Astrocyte (in vitro differentiated cells and primary cell): ENCODE results near the gene L1CAM. TPM values are rescaled to one million over a fixed set of nuclear protein-coding genes. Genes with fewer than 3 reads are reported as not detected.

Experiments
- DNase-seq: peaks from one replicate; pipeline ENCODE4 v3.0.0-alpha.2; 2010; ENCODE audit warnings: low read depth
- FAIRE-seq: peaks from 2 replicates; lab custom pipeline; 2011; peaks lifted over from hg19 to GRCh38; lab: Jason Lieb, UNC
- H2AFZ ChIP-seq: 2 replicates; pipeline ENCODE4 v1.6.0; 2012; ENCODE audit warnings: low read depth, low read length, inconsistent platforms
- H3K27ac ChIP-seq: 2 replicates; pipeline ENCODE4 v1.5.1; 2011; ENCODE audit warnings: low read depth, low read length, inconsistent platforms
- H3K27me3 ChIP-seq: 2 replicates; pipeline ENCODE4 v1.6.0; 2011; ENCODE audit warnings: low read length, inconsistent platforms; ENCODE audit not compliant: insufficient read depth
- H3K36me3 ChIP-seq: 2 replicates; pipeline ENCODE4 v1.5.1; 2011; ENCODE audit warnings: low read length, inconsistent platforms; ENCODE audit not compliant: insufficient read depth
- H3K4me1 ChIP-seq: 2 replicates; pipeline ENCODE4 v1.5.1; 2011; ENCODE audit warnings: low read length, inconsistent platforms; ENCODE audit not compliant: insufficient read depth
- H3K4me2 ChIP-seq: 2 replicates; pipeline ENCODE4 v1.6.0; 2012; ENCODE audit warnings: low read length, inconsistent platforms
- H3K4me3 ChIP-seq: 2 replicates; pipeline ENCODE4 v1.5.1; 2011; ENCODE audit warnings: low read depth, mild to moderate bottlenecking, low read length, inconsistent platforms; ENCODE audit not compliant: insufficient read depth
- H3K79me2 ChIP-seq: 2 replicates; pipeline ENCODE4 v1.6.0; 2012; ENCODE audit warnings: mild to moderate bottlenecking, low read length, inconsistent platforms; ENCODE audit not compliant: insufficient read depth
- H3K9ac ChIP-seq: 2 replicates; pipeline ENCODE4 v1.6.0; 2012; ENCODE audit warnings: mild to moderate bottlenecking, low read length, inconsistent platforms
- H3K9me3 ChIP-seq: 2 replicates; pipeline ENCODE4 v1.5.1; 2012; ENCODE audit warnings: low read depth, mild to moderate bottlenecking, low read length, inconsistent platforms; ENCODE audit not compliant: insufficient read depth
- H4K20me1 ChIP-seq: 2 replicates; pipeline ENCODE4 v1.6.0; 2012; ENCODE audit warnings: low read length, inconsistent platforms; ENCODE audit not compliant: insufficient read depth
- H3K27ac Mint-ChIP-seq: one replicate; pipeline ENCODE4 v1.8.0; 2021; ENCODE audit warnings: mild to moderate bottlenecking, mixed read lengths; ENCODE audit not compliant: unreplicated experiment
- H3K27me3 Mint-ChIP-seq: one replicate; pipeline ENCODE4 v1.8.0; 2021; ENCODE audit warnings: low read depth, mixed read lengths; ENCODE audit not compliant: unreplicated experiment
- H3K36me3 Mint-ChIP-seq: one replicate; pipeline ENCODE4 v1.8.0; 2021; ENCODE audit warnings: low read depth, mixed read lengths; ENCODE audit not compliant: unreplicated experiment
- H3K4me1 Mint-ChIP-seq: one replicate; pipeline ENCODE4 v1.8.0; 2021; ENCODE audit warnings: low read depth, mixed read lengths; ENCODE audit not compliant: unreplicated experiment
- H3K4me3 Mint-ChIP-seq: one replicate; pipeline ENCODE4 v1.8.0; 2021; ENCODE audit warnings: mild to moderate bottlenecking, moderate library complexity, mixed read lengths; ENCODE audit not compliant: unreplicated experiment
- H3K9me3 Mint-ChIP-seq: one replicate; pipeline ENCODE4 v1.8.0; 2021; ENCODE audit warnings: mild to moderate bottlenecking, mixed read lengths; ENCODE audit not compliant: unreplicated experiment
- EZH2 ChIP-seq: IDR thresholded peaks from 2 replicates; pipeline ENCODE4 v1.6.1; 2012; ENCODE audit warnings: mild to moderate bottlenecking, low read length, inconsistent platforms; ENCODE audit not compliant: insufficient read depth
- total RNA-seq: library from RNA; stranded (reverse); gene quantifications from 2 replicates; pipeline ENCODE4 v1.2.1, GENCODE V29; 2021
- TF ChIP-seq, protein P1 (sequence below): IDR thresholded peaks from 2 replicates; pipeline ENCODE4 v1.5.1; 2011; ENCODE audit warnings: low read depth, mild to moderate bottlenecking, inconsistent platforms, low read length, moderate library complexity; ENCODE audit not compliant: insufficient read depth

Gene L1CAM
- total RNA-seq, 1 donor from 2014 or later, result 347 TPM

DNA sequence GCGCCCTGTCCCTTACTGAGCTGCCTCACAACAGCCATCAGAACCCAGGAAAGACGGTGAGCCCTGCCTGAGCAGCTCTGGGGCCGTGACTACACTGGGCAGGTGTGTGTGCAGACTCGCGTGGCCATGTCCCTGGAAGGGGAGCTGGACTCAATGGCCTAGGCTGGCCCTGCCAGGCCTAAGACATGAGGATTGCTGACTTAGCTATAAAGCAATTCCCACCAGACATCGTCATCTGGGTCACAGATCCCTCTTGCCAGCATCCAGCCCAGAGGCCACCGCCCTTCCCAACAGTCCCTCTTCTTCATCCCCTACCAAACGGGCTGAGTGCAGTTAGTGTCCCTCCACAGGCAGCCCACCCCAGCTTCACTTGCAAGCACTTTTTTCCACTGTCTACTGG lies 45.2 kb upstream of the L1CAM start:
- H3K4me3 ChIP-seq, result no peak overlapping the region
- no peak overlapping the region for H3K9ac ChIP-seq
- peaks cover 13% of the 10 kb centered on the region for H4K20me1 ChIP-seq
- no peak overlapping the region for H2AFZ ChIP-seq
- Mint-ChIP-seq H3K27ac (no peak overlapping the region), H3K36me3 (no peaks in the 10 kb centered on the region), H3K9me3 (no peaks in the 10 kb centered on the region), H3K4me3 (no peak overlapping the region), H3K4me1 (no peaks in the 10 kb centered on the region), H3K27me3 (no peaks in the 10 kb centered on the region)
- no peak for FAIRE-seq
- no peak for DNase-seq
- H3K4me2 ChIP-seq, result no peak overlapping the region
- no peak for TF ChIP-seq EZH2
- TF ChIP-seq, protein P1, sequence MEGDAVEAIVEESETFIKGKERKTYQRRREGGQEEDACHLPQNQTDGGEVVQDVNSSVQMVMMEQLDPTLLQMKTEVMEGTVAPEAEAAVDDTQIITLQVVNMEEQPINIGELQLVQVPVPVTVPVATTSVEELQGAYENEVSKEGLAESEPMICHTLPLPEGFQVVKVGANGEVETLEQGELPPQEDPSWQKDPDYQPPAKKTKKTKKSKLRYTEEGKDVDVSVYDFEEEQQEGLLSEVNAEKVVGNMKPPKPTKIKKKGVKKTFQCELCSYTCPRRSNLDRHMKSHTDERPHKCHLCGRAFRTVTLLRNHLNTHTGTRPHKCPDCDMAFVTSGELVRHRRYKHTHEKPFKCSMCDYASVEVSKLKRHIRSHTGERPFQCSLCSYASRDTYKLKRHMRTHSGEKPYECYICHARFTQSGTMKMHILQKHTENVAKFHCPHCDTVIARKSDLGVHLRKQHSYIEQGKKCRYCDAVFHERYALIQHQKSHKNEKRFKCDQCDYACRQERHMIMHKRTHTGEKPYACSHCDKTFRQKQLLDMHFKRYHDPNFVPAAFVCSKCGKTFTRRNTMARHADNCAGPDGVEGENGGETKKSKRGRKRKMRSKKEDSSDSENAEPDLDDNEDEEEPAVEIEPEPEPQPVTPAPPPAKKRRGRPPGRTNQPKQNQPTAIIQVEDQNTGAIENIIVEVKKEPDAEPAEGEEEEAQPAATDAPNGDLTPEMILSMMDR, result no peak
- peaks cover 4% of the 10 kb centered on the region for H3K36me3 ChIP-seq
- no peak overlapping the region for H3K27ac ChIP-seq
- H3K4me1 ChIP-seq, result peaks cover 12% of the 10 kb centered on the region
- H3K9me3 ChIP-seq, result no peaks in the 10 kb centered on the region
- H3K79me2 ChIP-seq, result peaks cover 34% of the 10 kb centered on the region
- H3K27me3 ChIP-seq, result no peaks in the 10 kb centered on the region

DNA sequence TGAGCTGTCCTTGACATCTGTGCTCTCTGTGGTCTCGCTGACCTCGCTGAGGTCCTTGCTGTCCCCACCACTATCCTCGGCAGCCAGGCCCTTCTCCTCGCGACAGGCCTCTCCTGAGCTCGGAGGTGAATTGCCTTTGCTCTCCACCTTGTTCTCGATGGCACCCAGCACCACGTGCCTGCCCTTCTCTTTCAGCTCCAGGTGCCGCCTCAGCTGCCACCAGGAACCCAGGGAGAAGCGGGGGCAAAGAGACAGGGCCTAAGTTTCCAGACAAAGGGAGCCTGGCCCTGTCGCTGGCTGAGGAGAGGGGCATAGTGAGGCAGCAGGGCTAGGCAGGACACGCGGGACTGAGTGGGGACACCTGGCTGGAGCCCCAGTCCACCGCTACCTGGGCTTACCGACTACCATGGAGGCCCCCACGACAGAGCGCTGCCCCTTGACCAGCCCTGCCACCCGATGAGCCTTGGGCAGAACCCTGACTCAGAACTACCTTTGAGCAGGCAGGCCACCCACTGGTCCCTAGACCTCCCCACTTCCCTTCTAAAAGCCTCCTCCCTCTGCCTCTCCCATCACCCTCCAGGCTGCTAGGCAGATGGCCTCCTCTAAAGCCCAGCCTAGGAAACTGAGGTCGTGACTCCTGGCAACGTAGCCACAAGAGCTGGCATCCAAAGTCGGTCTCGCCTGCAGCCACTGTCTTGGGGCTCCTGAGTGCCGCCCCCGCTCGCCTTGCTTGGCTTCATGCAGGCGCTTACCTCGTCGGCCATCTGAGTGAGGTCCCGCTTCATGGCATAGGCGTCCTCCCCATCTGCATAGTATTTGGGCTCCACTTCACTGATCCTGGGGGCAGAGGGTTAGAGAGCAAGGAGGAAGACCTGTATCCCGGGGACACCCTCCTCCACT lies 44.3 kb upstream of the L1CAM start:
- H2AFZ ChIP-seq, result no peak overlapping the region
- H3K4me1 ChIP-seq, result peaks cover 12% of the 10 kb centered on the region
- FAIRE-seq (no peak), DNase-seq (no peak)
- TF ChIP-seq, protein P1, result no peak
- TF ChIP-seq EZH2, result no peak
- Mint-ChIP-seq H3K9me3 (no peaks in the 10 kb centered on the region), H3K4me3 (no peak overlapping the region), H3K27ac (peak overlapping the region; percentile 41), H3K36me3 (no peaks in the 10 kb centered on the region), H3K27me3 (no peaks in the 10 kb centered on the region), H3K4me1 (no peaks in the 10 kb centered on the region)
- H3K27me3 ChIP-seq, result no peaks in the 10 kb centered on the region
- no peaks in the 10 kb centered on the region for H3K9me3 ChIP-seq
- H3K36me3 ChIP-seq, result peaks cover 4% of the 10 kb centered on the region
- H3K9ac ChIP-seq, result no peak overlapping the region
- H3K4me3 ChIP-seq, result no peak overlapping the region
- no peak overlapping the region for H3K4me2 ChIP-seq
- no peak overlapping the region for H3K27ac ChIP-seq
- H4K20me1 ChIP-seq, result peaks cover 13% of the 10 kb centered on the region
- peaks cover 34% of the 10 kb centered on the region for H3K79me2 ChIP-seq

DNA sequence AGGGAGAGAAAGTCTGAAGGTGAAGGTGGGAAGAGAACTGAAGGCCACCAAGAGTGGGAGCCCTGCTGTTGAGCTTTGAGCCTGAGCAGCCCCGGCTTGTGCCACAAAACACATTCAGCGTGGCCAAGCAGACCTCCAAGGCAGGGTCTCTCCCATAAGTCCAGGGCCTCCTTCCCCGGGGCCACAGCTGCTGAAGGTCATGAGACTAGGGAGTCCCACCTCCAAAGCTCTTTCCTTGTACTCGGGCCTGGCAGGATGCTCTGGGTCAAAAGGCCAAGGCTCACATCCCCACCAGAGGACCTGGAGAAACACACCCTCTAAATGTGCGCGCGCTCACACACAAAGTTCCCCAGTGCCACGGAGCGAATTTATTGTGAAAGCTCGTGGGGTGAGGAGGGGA lies 43.6 kb upstream of the L1CAM start:
- Histone ChIP-seq H3K27ac (no peak overlapping the region), H3K9me3 (no peaks in the 10 kb centered on the region), H3K4me3 (no peak overlapping the region), H3K27me3 (no peaks in the 10 kb centered on the region), H3K9ac (no peak overlapping the region), H4K20me1 (peaks cover 13% of the 10 kb centered on the region), H3K4me2 (no peak overlapping the region), H2AFZ (no peak overlapping the region), H3K36me3 (peaks cover 4% of the 10 kb centered on the region), H3K4me1 (peaks cover 12% of the 10 kb centered on the region), H3K79me2 (peaks cover 32% of the 10 kb centered on the region)
- Mint-ChIP-seq H3K27ac (no peak overlapping the region), H3K9me3 (no peaks in the 10 kb centered on the region), H3K27me3 (no peaks in the 10 kb centered on the region), H3K4me1 (no peaks in the 10 kb centered on the region), H3K4me3 (no peak overlapping the region), H3K36me3 (no peaks in the 10 kb centered on the region)
- FAIRE-seq (no peak), DNase-seq (no peak)
- TF ChIP-seq EZH2, result no peak
- TF ChIP-seq, protein P1, result no peak
